ENCODE results near the gene OPHN1. TPM values are rescaled to one million over a fixed set of nuclear protein-coding genes. Genes with fewer than 3 reads are reported as not detected.
"Not testable (repeated sequence)": the region's sequence is repeated elsewhere in the genome, so short reads cannot be mapped to it uniquely, and the experiment has no call there.

Gene OPHN1
- polyA plus RNA-seq, 1 donor from 2014 or later = 7.6 TPM

DNA sequence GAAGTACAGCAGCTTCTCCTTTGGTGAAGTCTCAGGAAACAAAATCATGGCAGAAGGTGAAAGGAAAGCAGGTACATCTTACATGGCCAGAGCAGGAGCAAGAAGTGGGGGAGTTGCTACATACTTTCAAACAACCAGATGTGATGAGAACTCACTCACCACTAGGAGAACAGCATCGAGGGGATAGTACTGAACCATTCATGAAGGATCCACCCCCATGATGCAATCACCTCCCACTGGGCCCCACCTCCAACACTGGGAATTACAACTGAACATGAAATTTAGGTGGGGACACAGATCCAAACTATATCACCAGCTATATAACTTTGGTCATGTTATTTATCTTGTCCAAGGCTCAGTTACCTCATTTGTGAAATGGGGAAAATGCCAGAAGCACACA, 159.4 kb downstream of the OPHN1 start:
- Histone ChIP-seq H3K9ac (ENCODE audit: low read length) (no peak overlapping the region), H3K9me3 (ENCODE audit: low read length) (no peaks in the 10 kb centered on the region), H2AFZ (ENCODE audit: low read depth, low read length) (no peak overlapping the region), H3K79me2 (replicated peaks; ENCODE audit: insufficient read depth, low read length) (no peaks in the 10 kb centered on the region), H3K4me3 (ENCODE audit: low read length) (no peak overlapping the region), H3K9me2 (ENCODE audit: insufficient read depth, low read length) (no peaks in the 10 kb centered on the region), H3K27me3 (ENCODE audit: insufficient read depth, low read depth, low read length) (no peaks in the 10 kb centered on the region), H3K4me2 (ENCODE audit: low read length) (no peak overlapping the region), H3K36me3 (ENCODE audit: insufficient read depth, low read length) (no peaks in the 10 kb centered on the region), H3K27ac (ENCODE audit: low read length) (no peak overlapping the region), H4K20me1 (ENCODE audit: insufficient read depth) (no peaks in the 10 kb centered on the region), H3F3A (ENCODE audit: insufficient read depth, low read length, poor library complexity, severe bottlenecking) (no peaks in the 10 kb centered on the region)
- TF ChIP-seq TAF1 (IDR thresholded peaks at IDR 0.05; ENCODE audit: low read depth) = no peak
- no peak for TF ChIP-seq RAD21 (conservative IDR thresholded peaks at IDR 0.05)
- no peak for TF ChIP-seq SMC3 (conservative IDR thresholded peaks at IDR 0.05; ENCODE audit: poor library complexity)
- TF ChIP-seq, protein P1, sequence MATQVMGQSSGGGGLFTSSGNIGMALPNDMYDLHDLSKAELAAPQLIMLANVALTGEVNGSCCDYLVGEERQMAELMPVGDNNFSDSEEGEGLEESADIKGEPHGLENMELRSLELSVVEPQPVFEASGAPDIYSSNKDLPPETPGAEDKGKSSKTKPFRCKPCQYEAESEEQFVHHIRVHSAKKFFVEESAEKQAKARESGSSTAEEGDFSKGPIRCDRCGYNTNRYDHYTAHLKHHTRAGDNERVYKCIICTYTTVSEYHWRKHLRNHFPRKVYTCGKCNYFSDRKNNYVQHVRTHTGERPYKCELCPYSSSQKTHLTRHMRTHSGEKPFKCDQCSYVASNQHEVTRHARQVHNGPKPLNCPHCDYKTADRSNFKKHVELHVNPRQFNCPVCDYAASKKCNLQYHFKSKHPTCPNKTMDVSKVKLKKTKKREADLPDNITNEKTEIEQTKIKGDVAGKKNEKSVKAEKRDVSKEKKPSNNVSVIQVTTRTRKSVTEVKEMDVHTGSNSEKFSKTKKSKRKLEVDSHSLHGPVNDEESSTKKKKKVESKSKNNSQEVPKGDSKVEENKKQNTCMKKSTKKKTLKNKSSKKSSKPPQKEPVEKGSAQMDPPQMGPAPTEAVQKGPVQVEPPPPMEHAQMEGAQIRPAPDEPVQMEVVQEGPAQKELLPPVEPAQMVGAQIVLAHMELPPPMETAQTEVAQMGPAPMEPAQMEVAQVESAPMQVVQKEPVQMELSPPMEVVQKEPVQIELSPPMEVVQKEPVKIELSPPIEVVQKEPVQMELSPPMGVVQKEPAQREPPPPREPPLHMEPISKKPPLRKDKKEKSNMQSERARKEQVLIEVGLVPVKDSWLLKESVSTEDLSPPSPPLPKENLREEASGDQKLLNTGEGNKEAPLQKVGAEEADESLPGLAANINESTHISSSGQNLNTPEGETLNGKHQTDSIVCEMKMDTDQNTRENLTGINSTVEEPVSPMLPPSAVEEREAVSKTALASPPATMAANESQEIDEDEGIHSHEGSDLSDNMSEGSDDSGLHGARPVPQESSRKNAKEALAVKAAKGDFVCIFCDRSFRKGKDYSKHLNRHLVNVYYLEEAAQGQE (IDR thresholded peaks at IDR 0.05; ENCODE audit: borderline replicate concordance) = no peak
- no peak for TF ChIP-seq EZH2 (IDR thresholded peaks at IDR 0.05; ENCODE audit: borderline replicate concordance, insufficient read depth, low read length, poor library complexity, severe bottlenecking)
- TF ChIP-seq MXI1 (conservative IDR thresholded peaks at IDR 0.05; ENCODE audit: poor library complexity, severe bottlenecking) = no peak
- TF ChIP-seq EP300 (conservative IDR thresholded peaks at IDR 0.05; ENCODE audit: poor library complexity, severe bottlenecking) = no peak
- TF ChIP-seq POLR2AphosphoS5 (IDR thresholded peaks at IDR 0.05) = no peak
- TF ChIP-seq, protein P2, sequence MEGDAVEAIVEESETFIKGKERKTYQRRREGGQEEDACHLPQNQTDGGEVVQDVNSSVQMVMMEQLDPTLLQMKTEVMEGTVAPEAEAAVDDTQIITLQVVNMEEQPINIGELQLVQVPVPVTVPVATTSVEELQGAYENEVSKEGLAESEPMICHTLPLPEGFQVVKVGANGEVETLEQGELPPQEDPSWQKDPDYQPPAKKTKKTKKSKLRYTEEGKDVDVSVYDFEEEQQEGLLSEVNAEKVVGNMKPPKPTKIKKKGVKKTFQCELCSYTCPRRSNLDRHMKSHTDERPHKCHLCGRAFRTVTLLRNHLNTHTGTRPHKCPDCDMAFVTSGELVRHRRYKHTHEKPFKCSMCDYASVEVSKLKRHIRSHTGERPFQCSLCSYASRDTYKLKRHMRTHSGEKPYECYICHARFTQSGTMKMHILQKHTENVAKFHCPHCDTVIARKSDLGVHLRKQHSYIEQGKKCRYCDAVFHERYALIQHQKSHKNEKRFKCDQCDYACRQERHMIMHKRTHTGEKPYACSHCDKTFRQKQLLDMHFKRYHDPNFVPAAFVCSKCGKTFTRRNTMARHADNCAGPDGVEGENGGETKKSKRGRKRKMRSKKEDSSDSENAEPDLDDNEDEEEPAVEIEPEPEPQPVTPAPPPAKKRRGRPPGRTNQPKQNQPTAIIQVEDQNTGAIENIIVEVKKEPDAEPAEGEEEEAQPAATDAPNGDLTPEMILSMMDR (IDR thresholded peaks at IDR 0.05; ENCODE audit: poor library complexity, severe bottlenecking) = no peak

DNA sequence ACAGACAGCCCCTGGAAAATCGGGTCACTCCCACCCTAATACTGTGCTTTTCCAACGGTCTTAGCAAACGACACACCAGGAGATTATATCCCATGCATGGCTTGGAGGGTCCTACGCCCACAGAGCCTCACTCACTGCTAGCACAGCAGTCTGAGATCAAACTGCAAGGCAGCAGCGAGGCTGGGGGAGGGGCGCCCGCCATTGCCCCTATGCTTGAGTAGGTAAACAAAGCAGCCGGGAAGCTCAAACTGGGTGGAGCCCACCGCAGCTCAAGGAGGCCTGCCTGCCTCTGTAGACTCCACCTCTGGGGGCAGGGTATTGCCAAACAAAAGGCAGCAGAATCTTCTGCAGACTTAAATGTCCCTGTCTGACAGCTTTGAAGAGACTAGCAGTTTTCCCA, 168.5 kb downstream of the OPHN1 start:
- H4K20me1 ChIP-seq (ENCODE audit: insufficient read depth); H3K79me2 ChIP-seq (replicated peaks; ENCODE audit: insufficient read depth, low read length); H3K4me3 ChIP-seq (ENCODE audit: low read length); H2AFZ ChIP-seq (ENCODE audit: low read depth, low read length); H3K27me3 ChIP-seq (ENCODE audit: insufficient read depth, low read depth, low read length); H3K9me3 ChIP-seq (ENCODE audit: low read length); H3F3A ChIP-seq (ENCODE audit: insufficient read depth, low read length, poor library complexity, severe bottlenecking); H3K27ac ChIP-seq (ENCODE audit: low read length); H3K36me3 ChIP-seq (ENCODE audit: insufficient read depth, low read length); H3K9me2 ChIP-seq (ENCODE audit: insufficient read depth, low read length); H3K9ac ChIP-seq (ENCODE audit: low read length); H3K4me2 ChIP-seq (ENCODE audit: low read length): not testable (repeated sequence)

DNA sequence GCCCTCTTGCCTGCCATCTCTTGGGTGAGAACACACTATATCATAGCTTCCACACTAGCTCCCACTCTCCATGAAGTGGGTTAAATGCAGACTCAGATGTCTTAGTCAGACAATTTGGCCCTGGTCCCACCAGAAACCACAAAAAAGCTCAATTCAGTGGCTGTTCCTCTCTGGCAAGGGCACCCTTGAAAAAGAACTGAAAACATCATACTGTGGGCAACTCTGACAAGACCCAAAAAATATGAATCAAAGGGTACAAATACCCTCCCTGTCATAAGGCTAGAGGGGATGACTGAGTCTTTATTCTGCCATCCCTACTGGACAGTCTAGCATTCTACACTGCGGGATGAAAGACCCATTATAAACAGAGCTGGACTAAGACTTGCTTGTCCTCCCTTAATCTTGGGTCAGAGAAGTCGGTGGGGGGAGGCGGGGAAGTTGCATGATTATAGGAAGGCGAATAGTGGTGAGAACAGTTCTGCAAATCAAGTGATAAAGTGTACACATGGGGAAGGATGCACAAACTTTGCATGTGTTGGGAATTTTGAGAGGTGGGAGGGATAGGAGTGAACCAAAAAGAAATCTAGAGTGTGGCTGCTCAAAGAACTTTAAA, 172.1 kb downstream of the OPHN1 start:
- Histone ChIP-seq H3K27me3 (ENCODE audit: insufficient read depth, low read depth, low read length) (no peaks in the 10 kb centered on the region), H3F3A (ENCODE audit: insufficient read depth, low read length, poor library complexity, severe bottlenecking) (no peaks in the 10 kb centered on the region), H3K4me2 (ENCODE audit: low read length) (no peak overlapping the region), H3K36me3 (ENCODE audit: insufficient read depth, low read length) (no peaks in the 10 kb centered on the region), H3K79me2 (replicated peaks; ENCODE audit: insufficient read depth, low read length) (no peaks in the 10 kb centered on the region), H3K4me3 (ENCODE audit: low read length) (no peak overlapping the region), H3K9ac (ENCODE audit: low read length) (no peak overlapping the region), H2AFZ (ENCODE audit: low read depth, low read length) (no peak overlapping the region), H3K9me2 (ENCODE audit: insufficient read depth, low read length) (no peaks in the 10 kb centered on the region), H4K20me1 (ENCODE audit: insufficient read depth) (no peaks in the 10 kb centered on the region), H3K9me3 (ENCODE audit: low read length) (no peaks in the 10 kb centered on the region), H3K27ac (ENCODE audit: low read length) (no peak overlapping the region)
- TF ChIP-seq MXI1 (conservative IDR thresholded peaks at IDR 0.05; ENCODE audit: poor library complexity, severe bottlenecking) (no peak), TAF1 (IDR thresholded peaks at IDR 0.05; ENCODE audit: low read depth) (no peak), EP300 (conservative IDR thresholded peaks at IDR 0.05; ENCODE audit: poor library complexity, severe bottlenecking) (no peak), EZH2 (IDR thresholded peaks at IDR 0.05; ENCODE audit: borderline replicate concordance, insufficient read depth, low read length, poor library complexity, severe bottlenecking) (no peak), SMC3 (conservative IDR thresholded peaks at IDR 0.05; ENCODE audit: poor library complexity) (no peak), RAD21 (conservative IDR thresholded peaks at IDR 0.05) (no peak), POLR2AphosphoS5 (IDR thresholded peaks at IDR 0.05) (no peak)
- TF ChIP-seq, protein P2 (IDR thresholded peaks at IDR 0.05; ENCODE audit: poor library complexity, severe bottlenecking) = no peak
- TF ChIP-seq, protein P1 (IDR thresholded peaks at IDR 0.05; ENCODE audit: borderline replicate concordance) = no peak
